Activated T-cell treated with anti-CD3 and anti-CD28 coated beads, Interleukin-2, amount 50 U/mL, for 4 hours (primary cell): ENCODE measurements around the gene CADPS. TPM values are rescaled to one million over a fixed set of nuclear protein-coding genes. Genes with fewer than 3 reads are reported as not detected.

ENCODE experiments used
- ATAC-seq, 2 donors: fragments of 200-7000 bp; cut with Tn5 transposase; one replicate each; pipeline ENCODE4 v1.10.0; 2021
- DNase-seq: peaks from one replicate; pipeline ENCODE4 v3.0.0-alpha.2; 2020
- H3K27me3 Mint-ChIP-seq: one replicate; pipeline ENCODE4 v1.8.0; 2021; ENCODE audit warnings: low read depth, mixed read lengths
- H3K36me3 Mint-ChIP-seq: one replicate; pipeline ENCODE4 v1.8.0; 2022; ENCODE audit warnings: mixed read lengths; ENCODE audit not compliant: insufficient read depth
- H3K4me1 Mint-ChIP-seq: one replicate; pipeline ENCODE4 v1.8.0; 2021; ENCODE audit warnings: low read depth, mixed read lengths
- H3K4me3 Mint-ChIP-seq: one replicate; pipeline ENCODE4 v1.8.0; 2021; ENCODE audit warnings: mild to moderate bottlenecking, moderate library complexity, mixed read lengths
- H3K9me3 Mint-ChIP-seq: one replicate; pipeline ENCODE4 v1.8.0; 2021; ENCODE audit warnings: mixed read lengths
- total RNA-seq, 3 donors: library from RNA; stranded (reverse); gene quantifications; one replicate each; pipeline ENCODE4 v1.2.1, GENCODE V29; 2021

CADPS gene
- total RNA-seq, 3 donors from 2014 or later: not detected

DNA sequence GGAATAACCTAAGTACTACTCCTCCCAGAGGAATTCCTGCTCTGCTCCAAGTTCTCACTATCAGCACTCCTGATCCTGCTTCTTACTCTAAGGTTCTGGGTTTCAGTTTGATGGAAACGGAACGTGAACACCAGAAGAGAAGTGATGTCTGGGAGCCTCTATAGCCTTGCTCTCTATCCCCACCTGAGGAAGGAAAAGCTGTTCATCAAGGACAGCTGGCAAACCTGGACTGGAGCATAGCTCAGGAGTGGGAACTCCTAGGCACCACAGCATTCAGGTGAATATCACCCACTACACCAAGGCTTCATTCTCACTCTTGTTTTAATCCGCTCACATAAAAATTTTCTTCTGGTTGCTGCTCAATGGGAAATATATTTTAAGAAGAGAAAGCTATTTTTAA, 13.0 kb upstream of the CADPS start:
- no peak overlapping the region for H3K4me3 Mint-ChIP-seq
- H3K4me1 Mint-ChIP-seq: no peaks in the 10 kb centered on the region
- DNase-seq (no peak), ATAC-seq (no peak)
- H3K36me3 Mint-ChIP-seq: no peaks in the 10 kb centered on the region
- no peaks in the 10 kb centered on the region for H3K27me3 Mint-ChIP-seq
- H3K9me3 Mint-ChIP-seq: no peaks in the 10 kb centered on the region

DNA sequence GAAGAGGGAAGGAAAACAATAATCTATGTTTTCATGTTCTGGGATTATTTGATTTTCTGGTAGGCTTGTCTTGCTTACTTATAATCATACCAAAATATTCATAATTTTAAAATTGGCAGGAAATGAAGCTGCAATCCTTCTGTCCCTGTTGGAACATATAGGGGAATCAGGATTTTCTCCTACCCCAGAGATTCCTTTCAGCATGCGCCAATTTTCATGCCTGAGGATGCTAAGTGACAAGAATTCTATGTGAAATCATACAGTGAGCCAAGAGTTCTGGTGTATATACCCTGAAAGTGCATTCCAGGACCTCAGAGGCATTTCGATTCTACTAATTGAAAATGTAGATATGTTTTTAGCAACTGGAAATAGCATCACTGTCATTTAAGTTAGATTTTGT, 9.9 kb upstream of the CADPS start:
- DNase-seq: no peak
- Mint-ChIP-seq H3K27me3 (peaks cover 3% of the 10 kb centered on the region), H3K4me3 (no peak overlapping the region), H3K9me3 (no peaks in the 10 kb centered on the region), H3K4me1 (no peaks in the 10 kb centered on the region), H3K36me3 (no peaks in the 10 kb centered on the region)
- ATAC-seq: no peak

DNA sequence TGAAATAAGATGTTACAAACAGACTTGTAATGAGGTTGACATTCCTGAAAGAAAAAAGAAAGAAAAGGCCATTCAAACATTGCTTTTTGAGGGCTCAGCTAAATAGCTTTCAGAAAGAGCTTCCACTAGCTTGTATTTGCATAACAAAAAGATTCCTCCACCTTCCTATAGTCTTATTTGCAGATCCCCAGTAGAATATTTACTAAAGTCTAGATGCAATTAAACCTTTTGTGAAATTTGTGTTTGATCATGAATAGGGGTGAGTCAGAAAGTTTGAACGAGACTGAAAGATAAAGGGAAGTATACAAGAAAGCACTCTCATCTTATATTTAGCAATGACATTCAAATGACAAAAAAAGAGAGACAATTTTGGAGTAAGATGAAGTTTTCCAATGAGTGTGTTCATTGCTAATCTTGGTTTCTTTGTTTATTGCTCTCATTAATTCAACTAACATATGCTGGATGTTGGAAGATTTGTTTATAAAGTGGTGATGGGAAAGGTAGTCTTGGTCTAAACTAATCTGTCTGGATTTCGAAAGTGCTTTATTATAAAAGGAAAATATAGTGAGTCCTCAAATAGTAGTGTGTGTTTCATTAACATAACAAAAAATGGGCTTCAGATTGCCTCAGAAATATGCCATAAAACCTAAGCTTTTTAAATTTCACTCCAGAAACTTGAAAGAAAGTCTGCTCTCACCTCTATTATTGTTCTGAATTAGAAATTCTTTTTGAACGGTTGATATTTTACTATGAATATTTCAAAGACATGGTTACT, 9.1 kb upstream of the CADPS start:
- no peak for DNase-seq
- Mint-ChIP-seq H3K36me3 (no peaks in the 10 kb centered on the region), H3K4me1 (no peaks in the 10 kb centered on the region), H3K27me3 (peaks cover 4% of the 10 kb centered on the region), H3K9me3 (no peaks in the 10 kb centered on the region), H3K4me3 (no peak overlapping the region)
- ATAC-seq: no peak

DNA sequence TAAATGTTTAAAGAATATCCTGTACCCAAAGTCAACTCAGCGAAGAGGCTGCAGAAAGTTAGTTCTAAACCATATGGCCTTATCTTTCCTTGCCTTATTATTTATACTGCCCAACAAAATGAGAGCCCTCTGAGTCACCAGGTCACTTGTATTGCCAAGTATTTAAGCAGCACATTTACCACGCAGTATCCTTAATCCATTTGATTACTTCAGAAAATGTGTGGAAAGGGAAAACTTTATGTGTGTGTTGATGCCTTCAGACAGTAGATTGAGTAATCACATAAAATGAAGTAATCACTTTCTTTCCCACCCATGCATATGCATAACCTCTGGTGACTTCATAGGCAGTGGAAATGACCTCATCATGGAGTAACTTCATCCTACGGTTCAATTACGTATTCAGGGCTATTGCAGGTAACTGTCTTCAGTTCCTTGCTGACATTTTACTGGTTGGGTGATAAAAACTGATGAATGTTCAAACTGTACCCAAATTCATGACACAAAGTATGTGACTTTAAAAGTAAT, 7.5 kb upstream of the CADPS start:
- H3K4me3 Mint-ChIP-seq: no peak overlapping the region
- no peak for ATAC-seq
- H3K27me3 Mint-ChIP-seq: peaks cover 4% of the 10 kb centered on the region
- H3K9me3 Mint-ChIP-seq: no peaks in the 10 kb centered on the region
- no peaks in the 10 kb centered on the region for H3K4me1 Mint-ChIP-seq
- DNase-seq: no peak
- no peaks in the 10 kb centered on the region for H3K36me3 Mint-ChIP-seq

DNA sequence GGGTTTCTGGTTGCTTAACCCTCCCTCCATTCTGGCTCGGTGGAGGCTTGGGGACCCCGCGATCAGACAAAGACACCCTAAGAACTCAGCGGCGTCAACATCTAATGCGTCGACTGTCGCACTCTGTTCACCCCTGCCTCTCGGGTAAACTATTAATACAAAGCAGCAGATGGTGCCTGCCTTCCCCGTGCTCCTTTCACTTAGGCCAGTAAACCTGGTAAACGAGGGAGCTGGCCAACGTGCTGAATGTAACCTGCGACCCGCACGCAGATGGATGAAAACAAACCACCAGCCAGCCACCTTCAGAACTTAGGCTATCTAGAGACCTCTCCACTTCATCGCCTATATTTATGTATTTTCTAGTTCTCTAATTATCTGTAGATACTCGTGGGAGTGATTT, 848 bp upstream of the CADPS start:
- peaks cover 42% of the 10 kb centered on the region for H3K27me3 Mint-ChIP-seq
- H3K4me3 Mint-ChIP-seq: no peak overlapping the region
- no peaks in the 10 kb centered on the region for H3K36me3 Mint-ChIP-seq
- H3K4me1 Mint-ChIP-seq: no peaks in the 10 kb centered on the region
- H3K9me3 Mint-ChIP-seq: peaks cover 5% of the 10 kb centered on the region
- ATAC-seq (no peak), DNase-seq (no peak)

DNA sequence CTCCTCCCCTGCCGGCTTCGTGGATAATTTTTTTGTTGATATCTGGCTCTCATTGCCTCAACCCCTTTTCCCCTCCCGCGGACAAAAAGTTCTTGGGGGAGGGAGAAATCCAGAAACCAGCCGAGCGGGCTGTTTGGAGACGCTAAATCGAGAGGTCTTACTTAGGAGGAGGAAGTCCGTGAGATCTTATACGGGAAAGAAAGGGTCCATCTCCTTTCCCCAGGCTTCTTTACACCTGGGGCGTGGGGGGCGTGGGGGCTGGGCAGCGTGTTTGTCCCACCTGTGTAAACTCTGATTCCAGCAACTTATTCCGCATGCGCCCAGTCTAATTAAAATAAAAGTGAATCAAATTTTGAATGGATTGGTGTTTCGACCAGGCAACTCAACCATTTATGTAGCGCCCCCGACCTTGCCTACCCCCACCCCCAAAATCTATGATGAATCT, 364 bp upstream of the CADPS start:
- no peak overlapping the region for H3K4me3 Mint-ChIP-seq
- DNase-seq (no peak), ATAC-seq (no peak)
- H3K36me3 Mint-ChIP-seq: no peaks in the 10 kb centered on the region
- no peaks in the 10 kb centered on the region for H3K4me1 Mint-ChIP-seq
- peaks cover 5% of the 10 kb centered on the region for H3K9me3 Mint-ChIP-seq
- peaks cover 42% of the 10 kb centered on the region for H3K27me3 Mint-ChIP-seq

DNA sequence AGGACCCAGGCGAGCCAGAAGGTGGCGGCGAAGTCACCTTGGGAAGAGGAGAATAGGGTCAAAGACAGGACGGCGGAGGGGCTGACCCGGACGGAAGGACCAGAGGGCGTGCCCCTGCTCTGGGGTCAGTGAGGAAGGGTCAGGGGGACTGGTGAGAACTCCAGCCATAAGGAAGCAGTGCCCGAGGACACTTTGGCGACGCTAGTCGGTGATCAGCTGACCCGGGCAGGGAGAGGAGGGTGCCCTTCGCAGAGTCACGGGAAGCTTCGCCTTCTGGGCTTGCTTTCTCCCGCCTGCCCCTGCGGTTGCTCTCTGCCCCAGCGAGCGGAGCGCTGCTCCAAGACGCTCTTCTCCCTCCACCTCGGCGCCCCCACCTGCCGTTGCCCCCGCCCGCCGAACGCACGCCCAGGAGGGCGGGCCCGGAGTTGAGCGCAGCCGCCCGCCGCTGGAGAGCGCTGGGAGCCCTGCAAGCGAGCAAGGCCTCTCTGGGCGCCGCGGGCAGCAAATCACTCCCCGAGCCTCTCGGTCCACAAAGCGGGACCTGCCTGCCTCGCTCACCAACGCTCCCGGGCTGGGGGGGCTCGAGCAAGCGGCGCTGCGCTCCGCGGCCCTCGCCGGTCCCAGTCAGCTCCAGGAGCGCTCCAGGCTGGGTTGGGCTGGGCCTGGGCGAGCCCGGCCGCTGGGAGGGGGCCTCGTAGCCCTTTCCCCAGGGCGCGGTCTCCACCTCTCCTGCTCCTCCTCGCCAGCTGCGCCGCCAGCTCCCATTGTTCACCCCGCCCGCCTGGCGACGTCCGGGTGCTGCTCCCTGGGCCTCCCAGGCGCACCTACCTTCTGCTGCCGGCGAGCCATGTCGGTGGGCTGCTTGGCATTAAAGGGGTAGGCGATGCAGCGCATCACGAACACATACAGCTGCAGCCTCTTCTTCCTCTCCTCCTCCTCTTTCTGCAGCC, 1.2 kb downstream of the CADPS start:
- peaks cover 5% of the 10 kb centered on the region for H3K9me3 Mint-ChIP-seq
- H3K4me3 Mint-ChIP-seq: no peak overlapping the region
- H3K27me3 Mint-ChIP-seq: peaks cover 38% of the 10 kb centered on the region
- H3K36me3 Mint-ChIP-seq: no peaks in the 10 kb centered on the region
- DNase-seq (no peak), ATAC-seq (no peak)
- no peaks in the 10 kb centered on the region for H3K4me1 Mint-ChIP-seq

DNA sequence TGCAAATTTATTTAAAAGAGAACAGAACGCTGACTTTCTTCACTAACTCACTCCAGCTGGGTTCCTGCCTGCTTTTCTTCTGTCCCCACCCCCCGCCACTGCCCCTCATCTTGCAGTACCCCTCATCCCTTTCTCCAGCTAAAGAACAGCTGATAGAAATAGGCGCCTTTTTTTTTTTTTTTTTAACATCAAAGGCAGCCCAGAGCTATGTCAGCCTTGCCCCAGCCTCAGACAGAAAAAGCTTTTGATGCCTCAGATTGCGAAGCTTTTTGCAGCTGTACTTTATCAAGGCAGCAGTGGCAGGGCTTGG, 1.8 kb downstream of the CADPS start:
- no peak for ATAC-seq
- Mint-ChIP-seq H3K4me3 (no peak overlapping the region), H3K4me1 (no peaks in the 10 kb centered on the region), H3K36me3 (no peaks in the 10 kb centered on the region), H3K27me3 (peaks cover 38% of the 10 kb centered on the region), H3K9me3 (peaks cover 5% of the 10 kb centered on the region)
- DNase-seq: no peak

DNA sequence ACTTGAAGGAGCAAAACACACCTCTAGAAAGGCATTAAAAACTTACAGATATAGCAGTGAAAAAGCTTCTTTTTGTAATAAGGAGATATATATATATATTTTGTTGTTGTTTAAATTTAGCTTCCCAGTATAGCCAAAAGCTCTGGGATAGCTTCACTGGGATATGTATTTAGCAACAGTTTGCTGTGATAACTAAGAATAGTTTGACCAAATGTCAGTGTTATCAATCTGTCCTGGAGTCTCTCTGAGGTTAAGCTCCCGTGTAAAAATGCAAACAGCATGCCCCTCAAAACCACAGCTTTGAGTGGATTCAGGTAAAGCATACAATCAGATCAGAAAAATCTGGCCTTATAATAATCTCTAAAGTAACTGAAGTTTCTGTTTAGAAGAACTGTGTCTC, 2.9 kb downstream of the CADPS start:
- no peaks in the 10 kb centered on the region for H3K4me1 Mint-ChIP-seq
- no peaks in the 10 kb centered on the region for H3K36me3 Mint-ChIP-seq
- H3K4me3 Mint-ChIP-seq: no peak overlapping the region
- no peak for ATAC-seq
- H3K9me3 Mint-ChIP-seq: peaks cover 5% of the 10 kb centered on the region
- peaks cover 38% of the 10 kb centered on the region for H3K27me3 Mint-ChIP-seq
- no peak for DNase-seq

DNA sequence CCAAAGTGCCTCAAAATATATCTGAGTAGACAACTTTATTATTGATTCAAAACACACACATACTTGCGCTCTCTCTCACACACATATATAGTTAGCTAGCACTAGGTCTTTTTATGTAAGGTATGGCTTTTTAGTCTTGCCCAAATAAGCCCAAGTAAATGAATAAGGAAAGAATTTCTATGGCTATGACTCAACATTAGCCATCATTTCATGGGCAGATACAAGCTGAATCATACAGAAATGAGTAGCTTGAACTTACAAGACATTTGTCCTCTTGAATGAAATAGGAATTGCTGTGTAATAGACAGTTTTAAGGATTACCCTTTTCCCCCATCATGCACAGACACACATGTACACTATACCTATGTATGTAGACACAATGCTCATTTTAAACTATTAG, 4.9 kb downstream of the CADPS start:
- H3K4me1 Mint-ChIP-seq: no peaks in the 10 kb centered on the region
- no peaks in the 10 kb centered on the region for H3K36me3 Mint-ChIP-seq
- no peak overlapping the region for H3K4me3 Mint-ChIP-seq
- ATAC-seq: no peak
- no peak for DNase-seq
- peaks cover 19% of the 10 kb centered on the region for H3K27me3 Mint-ChIP-seq
- H3K9me3 Mint-ChIP-seq: no peaks in the 10 kb centered on the region

DNA sequence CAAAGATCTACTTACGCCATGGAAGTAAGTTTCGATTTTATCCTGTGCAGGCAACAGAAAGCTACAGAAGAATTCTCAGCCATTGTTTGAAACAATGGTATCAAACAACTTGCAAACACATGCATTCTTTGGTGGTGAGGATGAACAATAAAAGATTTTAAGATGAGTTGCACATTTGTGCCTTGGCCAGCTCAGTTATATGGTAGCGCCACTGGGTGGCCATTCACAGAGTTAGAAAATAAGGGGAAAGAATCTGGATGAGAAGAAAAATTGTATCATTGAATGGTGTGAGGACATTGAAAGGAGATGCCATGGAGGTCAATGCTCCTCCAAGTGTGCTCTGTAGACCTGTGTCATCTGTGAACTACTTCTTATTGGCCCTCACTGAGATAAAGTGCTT, 11.6 kb downstream of the CADPS start:
- ATAC-seq: no peak
- H3K36me3 Mint-ChIP-seq: no peaks in the 10 kb centered on the region
- H3K4me1 Mint-ChIP-seq: no peaks in the 10 kb centered on the region
- H3K9me3 Mint-ChIP-seq: no peaks in the 10 kb centered on the region
- no peak overlapping the region for H3K4me3 Mint-ChIP-seq
- H3K27me3 Mint-ChIP-seq: no peaks in the 10 kb centered on the region
- DNase-seq: no peak

DNA sequence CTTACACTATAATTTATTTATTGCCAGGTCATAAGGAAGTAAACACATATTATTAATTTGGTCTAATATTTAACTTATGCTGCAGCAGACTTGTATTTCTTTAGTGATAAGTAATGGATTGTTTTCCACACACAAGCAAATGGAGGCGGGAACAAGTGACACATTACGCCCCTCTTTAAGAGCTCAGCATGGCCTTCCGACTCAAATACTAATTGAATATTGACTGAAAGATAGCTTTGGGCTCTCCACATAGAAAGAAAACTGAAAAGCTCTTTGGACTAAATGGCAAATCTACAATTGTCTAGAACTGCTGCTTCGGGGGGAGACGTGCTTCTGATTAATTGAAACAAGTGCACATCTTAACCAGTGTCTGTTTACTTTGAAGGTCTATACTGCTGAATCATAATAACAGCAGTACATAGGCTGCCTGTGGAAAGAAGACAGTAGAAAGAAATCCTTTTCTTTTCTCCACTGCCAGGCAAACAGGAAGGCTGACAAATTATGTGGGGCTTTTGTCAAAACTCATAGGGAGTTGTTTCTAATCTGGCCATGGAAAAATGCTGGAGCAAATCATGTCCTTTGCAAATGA, 15.9 kb downstream of the CADPS start:
- H3K9me3 Mint-ChIP-seq: no peaks in the 10 kb centered on the region
- ATAC-seq: no peak
- H3K4me3 Mint-ChIP-seq: no peak overlapping the region
- no peaks in the 10 kb centered on the region for H3K4me1 Mint-ChIP-seq
- no peak for DNase-seq
- H3K36me3 Mint-ChIP-seq: no peaks in the 10 kb centered on the region
- no peaks in the 10 kb centered on the region for H3K27me3 Mint-ChIP-seq

DNA sequence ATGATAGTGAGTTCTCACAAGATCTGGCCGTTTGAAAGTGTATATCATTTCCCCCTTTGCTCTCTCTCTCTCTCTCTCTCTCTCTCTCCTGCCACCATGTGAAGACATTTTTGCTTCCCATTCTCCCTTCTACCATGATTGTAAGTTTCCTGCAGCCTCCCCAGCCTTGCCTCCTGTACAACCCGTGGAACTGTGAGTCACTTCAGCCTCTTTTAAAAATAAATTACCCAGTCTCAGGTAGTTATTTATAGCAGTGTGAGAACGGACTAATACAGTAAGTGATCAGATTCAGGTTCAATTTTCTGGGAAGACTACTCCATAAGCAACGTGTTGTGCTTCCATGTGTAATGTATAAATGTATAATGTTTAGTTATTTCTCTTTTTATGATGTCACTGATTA, 29.2 kb downstream of the CADPS start:
- Mint-ChIP-seq H3K4me3 (no peak overlapping the region), H3K36me3 (no peaks in the 10 kb centered on the region), H3K4me1 (no peaks in the 10 kb centered on the region), H3K9me3 (no peaks in the 10 kb centered on the region), H3K27me3 (no peaks in the 10 kb centered on the region)
- no peak for DNase-seq
- no peak for ATAC-seq

DNA sequence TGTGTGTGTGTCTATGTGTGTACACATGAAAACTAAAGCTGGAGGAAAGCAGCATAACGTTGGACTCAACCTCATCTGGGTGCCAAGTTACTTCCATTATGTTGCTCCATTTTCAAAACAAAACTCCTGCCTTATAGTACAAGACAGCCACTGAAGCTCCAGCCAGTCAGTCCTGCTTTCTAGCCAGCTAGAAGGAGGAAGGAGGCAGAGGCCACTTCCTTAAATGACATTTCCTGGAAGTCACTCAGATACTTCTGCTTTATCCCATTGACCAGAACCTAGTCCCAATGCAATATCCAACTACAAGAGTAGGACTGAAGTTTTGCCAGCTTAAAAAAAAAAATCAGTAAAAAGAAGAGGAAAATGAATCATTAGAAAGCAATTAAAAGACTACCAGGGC, 31.7 kb downstream of the CADPS start:
- no peak for ATAC-seq
- H3K36me3 Mint-ChIP-seq: no peaks in the 10 kb centered on the region
- DNase-seq: no peak
- no peaks in the 10 kb centered on the region for H3K4me1 Mint-ChIP-seq
- H3K9me3 Mint-ChIP-seq: no peaks in the 10 kb centered on the region
- no peak overlapping the region for H3K4me3 Mint-ChIP-seq
- H3K27me3 Mint-ChIP-seq: no peaks in the 10 kb centered on the region
